Measurements from ENCODE around the gene SLC17A4. TPM values are rescaled to one million over a fixed set of nuclear protein-coding genes. Genes with fewer than 3 reads are reported as not detected.

SLC17A4 gene, protein sequence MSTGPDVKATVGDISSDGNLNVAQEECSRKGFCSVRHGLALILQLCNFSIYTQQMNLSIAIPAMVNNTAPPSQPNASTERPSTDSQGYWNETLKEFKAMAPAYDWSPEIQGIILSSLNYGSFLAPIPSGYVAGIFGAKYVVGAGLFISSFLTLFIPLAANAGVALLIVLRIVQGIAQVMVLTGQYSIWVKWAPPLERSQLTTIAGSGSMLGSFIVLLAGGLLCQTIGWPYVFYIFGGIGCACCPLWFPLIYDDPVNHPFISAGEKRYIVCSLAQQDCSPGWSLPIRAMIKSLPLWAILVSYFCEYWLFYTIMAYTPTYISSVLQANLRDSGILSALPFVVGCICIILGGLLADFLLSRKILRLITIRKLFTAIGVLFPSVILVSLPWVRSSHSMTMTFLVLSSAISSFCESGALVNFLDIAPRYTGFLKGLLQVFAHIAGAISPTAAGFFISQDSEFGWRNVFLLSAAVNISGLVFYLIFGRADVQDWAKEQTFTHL
- total RNA-seq (2021), result not detected in 2 replicates
- long read RNA-seq, result 0 reads

DNA sequence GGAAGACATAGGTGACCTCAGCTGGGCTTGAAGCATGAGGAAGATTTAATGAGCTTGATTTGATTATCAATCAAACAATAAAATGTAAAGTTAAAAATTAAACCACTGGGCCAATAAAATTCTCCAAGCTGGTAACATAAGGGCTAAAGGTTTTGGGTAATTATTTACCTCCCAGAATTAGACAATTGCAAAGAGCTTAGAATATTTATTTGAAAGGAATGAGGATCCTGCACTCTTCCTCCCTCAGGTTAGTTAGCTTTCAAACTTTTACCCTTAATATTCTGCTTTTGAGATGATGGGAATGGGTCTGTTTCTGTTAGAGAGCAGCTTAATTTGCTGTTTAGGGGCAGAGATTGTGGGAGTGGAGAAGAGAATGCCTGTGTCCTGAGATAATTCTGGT is at the start of gene SLC17A4:
SLC17A4 (plus strand) TSS at position 208 of the 400 bp plus-strand sequence. CDS start 7,221 bp downstream, outside the sequence.
- H2AFZ ChIP-seq (ENCODE audit: low read length), result no peak within 1 kb of the TSS
- H3K27me3 ChIP-seq (ENCODE audit: insufficient read depth, low read length), result no peaks in the 10 kb centered on the region
- no peak within 1 kb of the TSS for H3K4ac ChIP-seq (ENCODE audit: low read depth, low read length)
- no peak within 1 kb of the TSS for H3K9ac ChIP-seq (ENCODE audit: extremely low read depth, insufficient read length, low read length)
- H3K56ac ChIP-seq (ENCODE audit: insufficient read length, low read depth, low read length), result no peak within 1 kb of the TSS
- no peak within 1 kb of the TSS for H3K18ac ChIP-seq (ENCODE audit: insufficient read length, low read depth, low read length)
- Mint-ChIP-seq H3K4me3 (no peak within 1 kb of the TSS), H3K4me1 (no peaks in the 10 kb centered on the region), H3K27ac (no peak within 1 kb of the TSS), H3K36me3 (ENCODE audit: insufficient read depth in 1 of 3, low read depth in 3 of 3) (no peaks in the 10 kb centered on the region), H3K27me3 (ENCODE audit: low read depth) (no peaks in the 10 kb centered on the region), H3K9me3 (no peaks in the 10 kb centered on the region)
- H2BK15ac ChIP-seq (ENCODE audit: low read depth, low read length), result no peak within 1 kb of the TSS
- no peak within 1 kb of the TSS for H3K23ac ChIP-seq (ENCODE audit: insufficient read length, low read depth, low read length)
- no peak within 1 kb of the TSS for H2BK12ac ChIP-seq (ENCODE audit: insufficient read length, low read depth, low read length)
- no peaks in the 10 kb centered on the region for H3K4me1 ChIP-seq (ENCODE audit: insufficient read depth, low read length)
- no peak within 1 kb of the TSS for H3K14ac ChIP-seq (ENCODE audit: insufficient read depth, low read length)
- H4K91ac ChIP-seq (ENCODE audit: insufficient read length, low read depth, low read length), result no peak within 1 kb of the TSS
- H3K23me2 ChIP-seq (ENCODE audit: insufficient read length, low read depth, low read length, poor library complexity, severe bottlenecking), result no peaks in the 10 kb centered on the region
- no peak within 1 kb of the TSS for H3T11ph ChIP-seq (ENCODE audit: low read length)
- no peak within 1 kb of the TSS for H2BK120ac ChIP-seq (ENCODE audit: low read depth, low read length, poor library complexity, severe bottlenecking)
- no peaks in the 10 kb centered on the region for H3K9me3 ChIP-seq (ENCODE audit: control insufficient read depth, low read depth, low read length)
- H2AK5ac ChIP-seq (ENCODE audit: insufficient read length, low read length), result no peak within 1 kb of the TSS
- H3K79me2 ChIP-seq (ENCODE audit: insufficient read depth, low read length), result no peaks in the 10 kb centered on the region
- H3K27ac ChIP-seq (ENCODE audit: insufficient read length, low read depth, low read length), result no peak within 1 kb of the TSS
- no peak within 1 kb of the TSS for H3K4me2 ChIP-seq (ENCODE audit: insufficient read depth, insufficient read length, low read length)
- DNase-seq, result no peak
- H4K5ac ChIP-seq (ENCODE audit: insufficient read length, low read depth, low read length), result no peak within 1 kb of the TSS
- no peaks in the 10 kb centered on the region for H4K20me1 ChIP-seq (ENCODE audit: control insufficient read depth, insufficient read depth, insufficient read length)
- H4K8ac ChIP-seq (replicated peaks; ENCODE audit: insufficient read length, low read depth, low read length), result no peak within 1 kb of the TSS
- H2BK5ac ChIP-seq (ENCODE audit: insufficient read length, low read length), result no peak within 1 kb of the TSS
- TF ChIP-seq, protein P1, sequence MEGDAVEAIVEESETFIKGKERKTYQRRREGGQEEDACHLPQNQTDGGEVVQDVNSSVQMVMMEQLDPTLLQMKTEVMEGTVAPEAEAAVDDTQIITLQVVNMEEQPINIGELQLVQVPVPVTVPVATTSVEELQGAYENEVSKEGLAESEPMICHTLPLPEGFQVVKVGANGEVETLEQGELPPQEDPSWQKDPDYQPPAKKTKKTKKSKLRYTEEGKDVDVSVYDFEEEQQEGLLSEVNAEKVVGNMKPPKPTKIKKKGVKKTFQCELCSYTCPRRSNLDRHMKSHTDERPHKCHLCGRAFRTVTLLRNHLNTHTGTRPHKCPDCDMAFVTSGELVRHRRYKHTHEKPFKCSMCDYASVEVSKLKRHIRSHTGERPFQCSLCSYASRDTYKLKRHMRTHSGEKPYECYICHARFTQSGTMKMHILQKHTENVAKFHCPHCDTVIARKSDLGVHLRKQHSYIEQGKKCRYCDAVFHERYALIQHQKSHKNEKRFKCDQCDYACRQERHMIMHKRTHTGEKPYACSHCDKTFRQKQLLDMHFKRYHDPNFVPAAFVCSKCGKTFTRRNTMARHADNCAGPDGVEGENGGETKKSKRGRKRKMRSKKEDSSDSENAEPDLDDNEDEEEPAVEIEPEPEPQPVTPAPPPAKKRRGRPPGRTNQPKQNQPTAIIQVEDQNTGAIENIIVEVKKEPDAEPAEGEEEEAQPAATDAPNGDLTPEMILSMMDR (conservative IDR thresholded peaks at IDR 0.05), result no peak
- H3K79me1 ChIP-seq (ENCODE audit: insufficient read depth, low read depth, low read length, poor library complexity, severe bottlenecking), result no peaks in the 10 kb centered on the region
- H2BK20ac ChIP-seq (ENCODE audit: low read depth, low read length, poor library complexity, severe bottlenecking), result no peak within 1 kb of the TSS
